ENCODE measurements around the gene CDH5.
"Not testable (repeated sequence)": the region's sequence is repeated elsewhere in the genome, so short reads cannot be mapped to it uniquely, and the experiment has no call there.

Gene CDH5

GRCh38 chr16:66440970-66441369 is 74.5 kb downstream of the CDH5 start:
- DNase-seq = no peak

GRCh38 chr16:66441586-66442375 is 75.3 kb downstream of the CDH5 start:
- DNase-seq = no peak

- no peak for DNase-seq
These were observed 76.2 kb downstream of the CDH5 start for GRCh38 chr16:66442502-66443268.

- DNase-seq = no peak
These were observed 76.8 kb downstream of the CDH5 start for GRCh38 chr16:66443269-66443652.

GRCh38 chr16:66444049-66444481 is 77.6 kb downstream of the CDH5 start:
- DNase-seq = no peak

- DNase-seq = no peak
These were observed 80.2 kb downstream of the CDH5 start for GRCh38 chr16:66446737-66447136.

- DNase-seq = no peak
These were observed 81.0 kb downstream of the CDH5 start for GRCh38 chr16:66447491-66447890.

- DNase-seq = no peak
These were observed 85.1 kb downstream of the CDH5 start for GRCh38 chr16:66451548-66451947.

- not testable (repeated sequence) for DNase-seq
These were observed 86.7 kb downstream of the CDH5 start for GRCh38 chr16:66453230-66453629.
